H54 (cell line): Measurements from ENCODE around the gene MYL7.
"Not testable (repeated sequence)": the region's sequence is repeated elsewhere in the genome, so short reads cannot be mapped to it uniquely, and the experiment has no call there.

ENCODE experiments used
- DNase-seq: peaks from one replicate; pipeline ENCODE4 v3.0.0; 2011; ENCODE audit warnings: low spot score, mixed read lengths; ENCODE audit not compliant: insufficient read length
- FAIRE-seq: peaks from 3 replicates; lab custom pipeline; 2011; peaks lifted over from hg19 to GRCh38; lab: Jason Lieb, UNC
- POLR2A ChIP-seq: IDR thresholded peaks from 2 replicates; pipeline ENCODE4 v1.6.1; 2011; ENCODE audit warnings: low read depth, mild to moderate bottlenecking, low read length

Gene MYL7

GRCh38 chr7:44139311-44140010, 1.7 kb downstream of the MYL7 start:
- no peak for DNase-seq
- TF ChIP-seq POLR2A, result no peak
- FAIRE-seq, result no peak

- FAIRE-seq (no peak), DNase-seq (no peak)
- no peak for TF ChIP-seq POLR2A
Observed at GRCh38 chr7:44138698-44139097, 2.4 kb downstream of the MYL7 start.

GRCh38 chr7:44136731-44137130, 4.4 kb downstream of the MYL7 start:
- FAIRE-seq, result no peak
- no peak for TF ChIP-seq POLR2A
- DNase-seq, result no peak

GRCh38 chr7:44134943-44135628, 6.0 kb downstream of the MYL7 start:
- DNase-seq, result no peak
- no peak for TF ChIP-seq POLR2A
- FAIRE-seq, result no peak

- DNase-seq, result no peak
- no peak for TF ChIP-seq POLR2A
- no peak for FAIRE-seq
Observed at GRCh38 chr7:44133295-44133694, 7.8 kb downstream of the MYL7 start.

- FAIRE-seq (no peak), DNase-seq (no peak)
- TF ChIP-seq POLR2A, result no peak
Observed at GRCh38 chr7:44132039-44132438, 9.1 kb downstream of the MYL7 start.

DNA sequence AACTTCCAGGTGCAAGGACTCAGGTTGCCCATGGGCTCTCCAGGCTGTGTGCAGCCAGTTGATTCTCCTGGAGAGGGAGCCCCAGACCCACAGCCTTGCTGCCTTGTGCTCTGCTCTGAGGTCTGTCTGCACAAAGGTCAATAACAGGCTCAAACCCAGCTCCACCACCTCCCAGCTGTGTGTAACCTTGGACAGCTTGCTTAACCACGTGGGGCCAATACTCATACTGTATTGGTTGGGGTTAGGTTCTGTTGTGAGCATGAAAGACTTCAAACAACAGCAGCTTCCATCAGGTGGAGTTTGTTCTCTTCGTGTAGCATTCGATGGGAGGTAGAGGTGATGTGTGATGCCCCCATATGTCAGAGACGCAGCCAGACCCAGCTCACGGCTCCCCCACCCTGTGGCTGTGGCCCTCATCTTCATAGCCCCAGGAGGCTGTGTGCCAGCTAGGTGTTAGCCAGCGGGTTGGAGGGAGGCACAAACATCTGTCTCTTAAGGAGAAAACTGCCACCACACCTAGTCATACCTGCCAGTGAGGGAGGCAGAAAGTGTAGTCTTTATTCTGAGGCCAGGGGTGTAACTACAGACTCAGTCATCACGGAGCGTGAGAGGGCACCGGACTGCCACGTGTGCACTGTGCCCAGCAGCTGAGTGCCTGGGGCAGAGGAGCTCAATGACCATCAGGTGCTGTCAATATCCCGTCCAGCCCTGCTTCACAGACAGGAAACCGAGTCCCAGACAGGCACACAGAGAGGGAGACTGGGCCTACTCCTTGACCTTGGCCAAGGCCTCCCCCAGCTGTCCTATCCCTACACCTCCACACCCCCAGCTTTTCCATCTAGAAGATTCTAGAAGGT, 9.7 kb downstream of the MYL7 start:
- no peak for DNase-seq
- FAIRE-seq, result no peak
- no peak for TF ChIP-seq POLR2A

DNA sequence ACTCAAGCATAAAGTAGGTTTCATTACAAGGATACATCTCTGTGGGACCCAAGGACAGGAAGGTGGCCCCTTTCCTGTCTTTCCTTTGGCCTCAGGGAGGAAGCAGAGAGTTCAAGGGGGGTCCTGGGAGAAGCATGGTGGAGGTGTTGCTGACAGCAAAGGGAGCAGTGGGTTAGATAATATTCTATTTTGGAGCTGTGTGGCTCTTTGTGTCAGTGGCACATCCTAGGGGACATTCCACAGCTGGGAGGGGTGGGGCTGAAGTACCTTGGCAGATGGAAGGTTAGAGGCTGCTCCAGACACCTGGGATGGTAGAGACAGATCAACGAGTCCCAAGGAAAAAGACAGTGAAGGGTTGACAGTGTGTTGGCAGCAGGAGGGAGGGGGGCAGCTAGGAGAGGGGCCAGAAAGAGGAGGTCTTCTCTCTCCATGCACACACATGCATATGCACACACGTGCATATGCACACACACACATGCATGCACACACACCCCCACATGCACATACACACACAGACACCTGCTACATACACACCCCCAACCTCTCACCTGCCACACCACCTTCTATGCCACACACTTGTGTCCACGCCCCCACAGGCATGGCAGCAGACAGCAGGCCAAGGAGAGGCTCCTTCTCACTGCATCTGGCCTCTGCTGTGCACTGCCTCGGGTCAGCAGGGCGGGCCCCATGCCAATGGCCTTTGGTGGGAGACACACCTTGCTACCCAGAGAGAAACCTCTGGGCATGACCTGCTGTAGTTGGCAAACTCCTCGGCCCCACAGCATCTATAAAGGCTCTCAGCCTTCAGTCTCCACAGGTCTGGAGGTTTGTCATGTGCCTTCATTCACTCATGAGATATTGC, 12.2 kb downstream of the MYL7 start:
- FAIRE-seq, result no peak
- no peak for TF ChIP-seq POLR2A
- DNase-seq, result no peak

DNA sequence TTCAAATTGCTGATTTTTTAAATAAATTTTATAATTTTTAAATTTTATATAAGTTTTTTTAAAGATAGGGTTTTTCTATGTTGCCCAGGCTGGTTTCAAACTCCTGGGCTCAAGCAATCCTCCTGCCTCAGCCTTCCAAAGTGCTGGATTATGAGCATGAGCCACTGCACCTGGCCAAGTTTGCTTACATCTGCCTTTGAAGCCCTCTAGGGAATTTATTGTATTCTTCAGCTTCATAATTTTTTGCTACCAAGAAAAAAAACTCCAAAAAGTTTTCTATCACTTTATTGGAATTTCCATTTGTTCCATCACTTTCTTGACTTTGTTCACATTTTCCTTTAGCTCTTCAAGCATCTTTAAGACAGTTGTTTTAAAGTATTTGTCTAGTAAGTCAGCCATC, 14.0 kb downstream of the MYL7 start:
- TF ChIP-seq POLR2A, result no peak
- no peak for FAIRE-seq
- no peak for DNase-seq

GRCh38 chr7:44126574-44126973, 14.6 kb downstream of the MYL7 start:
- not testable (repeated sequence) for DNase-seq, FAIRE-seq

DNA sequence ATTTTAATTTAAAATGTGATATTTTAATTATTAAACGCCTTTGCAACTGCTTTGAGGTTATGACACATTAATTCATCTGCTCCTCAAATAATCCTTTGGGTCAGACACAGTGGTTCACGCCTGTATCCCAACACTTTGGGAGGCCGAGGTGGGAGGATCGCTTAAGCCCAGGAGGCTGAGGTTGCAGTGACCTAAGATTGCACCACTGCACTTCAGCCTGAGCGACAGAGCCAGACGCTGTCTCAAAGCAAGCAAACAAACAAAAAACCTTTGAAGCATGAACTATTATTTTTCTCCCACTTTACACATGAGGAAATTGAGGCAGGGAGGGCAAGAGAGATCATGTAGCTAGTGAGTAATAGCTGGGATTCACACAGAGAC, 16.3 kb downstream of the MYL7 start:
- TF ChIP-seq POLR2A, result no peak
- DNase-seq (no peak), FAIRE-seq (no peak)

DNA sequence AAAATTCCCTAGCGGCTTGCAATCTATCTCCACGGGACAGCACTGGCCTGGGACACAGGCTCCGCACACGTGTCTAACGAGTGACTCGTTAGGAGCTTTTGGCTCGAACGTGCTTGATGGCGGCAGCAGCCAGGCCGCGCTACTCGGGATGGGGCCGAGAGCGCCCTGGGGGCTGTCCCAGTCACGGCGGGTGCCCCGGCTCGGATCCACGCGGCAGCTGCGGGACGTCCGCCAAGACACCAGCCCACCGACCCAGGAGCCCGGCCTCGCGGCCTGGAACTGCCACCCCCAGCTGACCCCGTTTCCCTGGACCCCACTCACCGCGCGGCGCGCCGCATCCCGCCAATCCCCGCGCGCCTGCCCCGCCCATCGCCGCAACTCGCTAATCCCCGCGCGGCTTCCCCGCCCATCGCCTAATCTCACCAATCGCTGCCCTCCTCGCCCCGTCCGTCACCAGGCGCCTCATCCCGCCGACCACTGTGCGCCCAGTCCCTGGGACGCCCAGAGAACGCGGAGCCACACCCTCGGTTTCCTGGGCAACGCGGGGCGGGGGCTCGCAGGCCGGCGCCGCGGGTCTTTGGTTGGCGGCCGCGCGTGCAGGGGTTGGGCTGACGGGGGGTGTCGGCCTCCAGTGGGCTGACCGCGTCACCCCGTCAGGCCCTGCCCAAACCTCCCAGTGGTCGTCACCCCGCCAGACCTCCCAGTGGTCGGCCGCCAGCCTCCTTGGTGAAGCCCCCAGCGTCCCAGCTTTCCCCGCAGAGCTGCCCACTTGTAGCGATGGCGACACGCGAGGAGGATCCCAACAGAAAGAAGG, 17.7 kb downstream of the MYL7 start, which contains the start of gene POLD2:
TSS of gene POLD2 (minus strand) at position 359 of the 814 bp plus-strand sequence. CDS start 1,495 bp downstream, outside the sequence.
- FAIRE-seq (no peak), DNase-seq (peak; percentile 100)
- TF ChIP-seq POLR2A, result peak; percentile 84
